Amygdala (tissue), 56 donors: ENCODE results near the gene FLCN.
"Not testable (repeated sequence)": the region's sequence is repeated elsewhere in the genome, so short reads cannot be mapped to it uniquely, and the experiment has no call there.

ENCODE experiments used
- DNase-seq, 56 donors: peaks; one replicate each; lab custom pipeline; 2025; lab: John Stamatoyannopoulos, UW

Gene FLCN, protein sequence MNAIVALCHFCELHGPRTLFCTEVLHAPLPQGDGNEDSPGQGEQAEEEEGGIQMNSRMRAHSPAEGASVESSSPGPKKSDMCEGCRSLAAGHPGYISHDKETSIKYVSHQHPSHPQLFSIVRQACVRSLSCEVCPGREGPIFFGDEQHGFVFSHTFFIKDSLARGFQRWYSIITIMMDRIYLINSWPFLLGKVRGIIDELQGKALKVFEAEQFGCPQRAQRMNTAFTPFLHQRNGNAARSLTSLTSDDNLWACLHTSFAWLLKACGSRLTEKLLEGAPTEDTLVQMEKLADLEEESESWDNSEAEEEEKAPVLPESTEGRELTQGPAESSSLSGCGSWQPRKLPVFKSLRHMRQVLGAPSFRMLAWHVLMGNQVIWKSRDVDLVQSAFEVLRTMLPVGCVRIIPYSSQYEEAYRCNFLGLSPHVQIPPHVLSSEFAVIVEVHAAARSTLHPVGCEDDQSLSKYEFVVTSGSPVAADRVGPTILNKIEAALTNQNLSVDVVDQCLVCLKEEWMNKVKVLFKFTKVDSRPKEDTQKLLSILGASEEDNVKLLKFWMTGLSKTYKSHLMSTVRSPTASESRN

DNA sequence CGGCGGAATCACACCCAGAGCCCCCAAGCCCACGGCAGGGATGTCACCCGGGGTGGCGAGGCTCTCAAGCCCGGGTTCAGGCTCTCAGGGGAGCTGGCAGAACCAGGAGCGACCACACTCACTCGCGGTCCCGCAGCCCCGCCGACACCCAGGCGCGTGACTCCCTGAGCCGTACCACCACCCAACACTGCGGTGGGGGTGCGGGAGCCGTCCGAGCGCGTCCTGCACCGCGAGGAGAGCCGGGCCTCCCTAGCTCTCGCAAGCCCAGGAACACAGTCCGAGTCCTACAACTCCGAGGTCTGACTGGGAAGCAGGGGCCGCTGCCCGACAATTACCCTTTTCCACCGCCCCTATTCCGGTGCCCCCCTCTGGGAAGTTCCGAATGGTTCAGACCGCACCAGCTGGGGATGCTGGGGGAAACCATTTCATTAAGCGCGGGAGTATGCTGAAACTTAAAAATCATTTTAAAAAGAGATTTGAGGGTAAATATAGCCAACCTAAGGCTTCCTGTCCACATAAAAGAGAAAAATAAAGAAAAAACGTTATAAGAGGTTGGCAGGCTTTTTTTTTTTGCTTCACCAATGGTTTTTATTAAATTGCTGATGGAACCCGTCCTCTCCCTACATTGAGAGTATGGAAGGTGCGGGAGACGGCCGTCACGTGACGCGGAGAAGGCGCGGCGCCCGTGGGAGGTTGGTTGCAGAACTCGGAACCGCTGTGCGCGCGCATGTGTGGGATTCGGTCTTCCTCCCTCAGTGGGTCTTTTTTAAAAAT lies at the start of gene FLCN:
TSS of gene FLCN (minus strand) at position 143 of the 774 bp plus-strand sequence. CDS start 9,031 bp downstream, outside the sequence.
- peak; percentile 44 to 95 (median 82) for DNase-seq

- no peak for DNase-seq
These were observed 49.0 kb upstream of the FLCN start for GRCh38 chr17:17285951-17286350.

GRCh38 chr17:17280613-17281549 lies 43.9 kb upstream of the FLCN start, which contains the start of gene COPS3:
TSS of gene COPS3 (minus strand) at chr17:17281246. CDS start at chr17:17281186, 60 bp downstream.
- DNase-seq = peak; percentile 73 to 99 (median 95)

- DNase-seq = no peak
These were observed 42.3 kb upstream of the FLCN start for GRCh38 chr17:17279316-17279715.

- DNase-seq = not testable (repeated sequence)
These were observed 40.5 kb upstream of the FLCN start for GRCh38 chr17:17277431-17277830.

- DNase-seq = no peak
These were observed 39.0 kb upstream of the FLCN start for GRCh38 chr17:17275971-17276370.

DNA sequence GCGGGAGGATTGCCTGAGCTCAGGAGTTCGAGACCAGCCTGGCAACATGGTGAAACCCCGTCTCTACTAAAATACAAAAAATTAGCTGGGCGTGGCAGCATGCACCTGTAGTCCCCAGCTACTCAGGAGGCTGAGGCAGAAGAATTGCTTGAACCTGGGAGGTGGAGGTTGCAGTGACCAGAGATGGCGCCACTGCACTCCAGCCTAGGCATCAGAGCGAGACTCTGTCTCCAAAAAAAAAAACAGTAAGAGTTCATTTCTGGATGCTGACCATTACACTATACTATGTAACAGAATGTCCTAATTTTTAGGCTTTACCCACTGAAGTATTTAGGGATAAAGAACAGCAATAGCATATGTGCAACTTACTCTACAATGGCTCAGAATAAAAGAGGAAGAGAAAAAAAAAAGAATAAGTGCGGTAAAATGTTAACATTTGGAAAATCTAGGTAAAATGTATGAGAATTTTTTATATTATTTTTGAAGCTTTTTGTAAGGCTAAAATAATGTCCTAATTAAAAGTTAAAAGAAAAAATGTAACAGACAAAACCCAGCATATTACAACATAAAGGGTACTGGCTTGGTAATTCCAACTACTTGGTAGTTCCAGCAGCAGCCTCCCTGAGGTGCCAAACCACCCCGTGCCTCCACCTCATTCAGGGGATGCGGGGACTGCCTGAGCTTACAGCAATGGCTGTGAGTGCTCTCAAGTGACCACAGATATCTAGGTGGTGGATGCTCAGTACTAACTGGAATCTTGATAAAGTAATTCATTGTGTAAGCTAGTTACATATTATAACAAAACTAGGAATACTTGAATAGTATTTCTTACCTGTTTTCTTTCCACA lies 33.2 kb upstream of the FLCN start:
- no peak for DNase-seq

DNA sequence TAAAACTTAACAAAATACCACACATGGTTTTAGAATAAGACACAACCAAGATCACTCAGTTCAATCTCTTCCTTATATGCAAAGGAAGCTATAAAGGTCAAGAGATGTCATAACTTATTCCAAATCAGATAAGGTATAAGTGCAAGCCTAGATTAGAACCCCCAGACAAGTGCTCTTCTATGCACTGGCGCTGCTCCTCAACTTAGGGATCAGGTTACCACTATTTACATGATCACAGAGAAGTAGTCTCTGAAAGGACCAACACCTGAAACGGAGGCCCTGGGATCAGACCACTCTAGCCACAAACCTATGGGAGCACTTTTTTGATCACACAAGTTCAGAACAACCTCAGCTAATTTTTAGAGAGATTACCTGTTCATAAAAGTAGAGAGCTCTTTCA lies 27.5 kb upstream of the FLCN start:
- no peak for DNase-seq

DNA sequence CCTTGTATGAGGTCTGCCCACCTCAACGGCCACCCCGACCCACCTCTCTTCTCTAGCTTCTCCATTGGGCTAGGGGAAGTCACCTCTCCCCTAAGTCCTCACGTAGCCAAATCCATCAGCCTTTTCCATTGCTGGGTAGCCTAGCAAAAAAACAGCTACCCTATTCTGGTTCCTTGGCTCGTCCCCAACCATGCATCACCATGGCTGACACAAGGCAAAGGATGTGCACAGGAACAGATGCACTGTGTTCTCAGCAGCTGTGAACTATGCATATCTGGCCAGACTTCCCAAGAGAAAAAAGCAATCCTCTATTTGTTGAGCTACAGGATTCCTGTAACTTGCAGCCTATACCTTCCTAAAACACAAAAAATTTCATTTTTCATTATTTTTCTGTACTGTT lies 22.0 kb upstream of the FLCN start:
- DNase-seq = peak in 30 of 56 donors; percentile 4 to 77 (median 37)

GRCh38 chr17:17258011-17258410 lies 21.0 kb upstream of the FLCN start:
- DNase-seq = no peak

GRCh38 chr17:17256316-17256715 lies 19.3 kb upstream of the FLCN start:
- DNase-seq = no peak

- not testable (repeated sequence) for DNase-seq
These were observed 18.7 kb upstream of the FLCN start for GRCh38 chr17:17255689-17256088.

DNA sequence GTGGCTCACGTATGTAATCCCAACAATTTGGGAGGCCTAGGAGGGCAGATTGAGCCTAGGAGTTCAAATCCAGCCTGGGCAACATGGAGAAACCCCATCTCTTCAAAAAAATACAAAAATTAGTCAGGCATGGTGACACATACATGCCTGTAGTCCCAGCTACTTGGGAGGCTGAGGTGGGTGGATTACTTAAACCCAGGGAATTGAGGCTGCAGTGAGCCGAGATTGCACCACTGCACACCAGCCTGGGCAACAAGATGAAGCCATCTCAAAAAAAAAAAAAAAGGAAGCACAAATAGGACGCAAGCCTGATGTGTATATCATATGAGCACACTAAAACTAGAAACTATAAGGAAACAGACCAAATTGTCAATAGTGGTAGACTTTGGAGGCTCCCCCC lies 17.1 kb upstream of the FLCN start:
- DNase-seq = no peak

DNA sequence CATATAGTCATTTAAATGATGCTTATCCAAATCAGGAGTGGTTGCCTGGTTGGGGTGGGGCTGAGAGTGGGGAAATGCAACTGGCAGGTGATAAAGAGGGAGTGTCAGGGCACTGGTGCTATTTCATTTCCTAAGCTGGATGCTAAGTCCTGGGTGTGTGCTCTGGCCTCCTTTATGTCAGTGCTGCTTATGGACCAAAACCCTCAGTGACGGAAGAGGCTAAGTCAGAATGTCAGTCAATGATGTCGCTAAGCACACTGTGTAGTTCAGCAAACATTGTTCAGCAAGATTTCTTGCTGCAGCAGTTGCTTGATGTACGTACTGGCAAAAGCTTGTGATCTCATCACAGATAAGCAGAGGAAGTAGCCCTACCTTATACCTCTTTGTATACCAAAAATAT lies 16.4 kb upstream of the FLCN start:
- no peak for DNase-seq

DNA sequence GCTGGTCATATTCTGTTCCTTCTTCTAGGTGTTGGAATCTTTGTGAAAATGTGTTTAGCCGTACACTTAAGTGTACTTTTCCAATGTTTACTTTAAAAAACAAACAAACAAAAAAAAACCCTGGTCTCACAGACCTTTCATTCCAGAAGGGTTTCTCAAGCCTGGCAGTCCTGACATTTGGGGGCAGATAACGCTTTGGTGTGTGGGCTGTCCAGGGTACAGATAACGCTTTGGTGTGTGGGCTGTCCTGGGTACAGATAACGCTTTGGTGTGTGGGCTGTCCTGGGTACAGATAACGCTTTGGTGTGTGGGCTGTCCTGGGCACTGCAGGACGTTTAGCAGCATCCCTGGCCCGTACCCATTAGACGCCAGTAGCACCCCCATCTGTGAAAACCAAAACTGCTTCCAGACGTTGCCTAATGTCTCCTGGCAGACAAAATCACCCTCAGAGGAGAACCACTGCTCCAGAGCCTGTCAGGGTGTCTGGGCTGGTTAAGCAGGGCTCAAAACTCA lies 15.2 kb upstream of the FLCN start:
- no peak for DNase-seq

DNA sequence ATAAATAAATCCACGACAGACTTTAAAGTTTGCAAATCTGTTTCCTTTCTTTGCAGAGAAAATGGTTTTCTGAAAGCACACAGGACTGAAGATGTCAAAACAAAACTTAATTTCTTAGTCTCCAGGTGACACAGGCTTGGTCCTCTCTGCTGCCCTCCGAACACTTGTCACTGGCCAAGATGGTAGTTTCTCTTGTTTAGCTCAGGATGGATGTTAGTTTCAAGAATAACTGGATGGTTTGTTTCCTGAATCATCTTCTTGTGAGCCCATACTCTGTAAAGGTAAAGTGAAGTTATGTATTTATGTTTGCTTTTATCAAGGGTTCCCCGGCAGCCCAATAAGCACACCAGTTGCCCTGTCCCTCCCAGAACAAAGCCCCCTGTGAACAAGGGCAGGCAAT lies 9.9 kb upstream of the FLCN start:
- no peak for DNase-seq

DNA sequence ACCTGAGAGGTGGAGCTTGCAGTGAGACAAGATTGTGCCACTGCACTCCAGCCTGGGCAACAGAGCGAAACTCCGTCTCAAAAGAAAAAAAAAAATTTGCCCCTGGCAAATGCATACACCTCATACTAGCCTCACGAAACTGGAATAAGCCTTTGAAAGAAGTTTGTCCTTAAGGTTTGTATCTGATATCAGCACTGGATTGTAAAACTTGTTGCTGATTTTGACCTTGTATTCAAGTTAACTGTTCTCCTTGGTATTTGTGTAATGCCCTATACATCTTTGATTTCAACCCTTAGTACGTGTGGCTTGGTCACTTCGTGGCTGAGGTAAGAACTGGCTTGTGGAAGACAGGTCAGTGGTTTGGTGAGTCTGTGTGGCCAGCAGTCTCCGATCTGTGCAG lies 6.2 kb upstream of the FLCN start:
- no peak for DNase-seq

DNA sequence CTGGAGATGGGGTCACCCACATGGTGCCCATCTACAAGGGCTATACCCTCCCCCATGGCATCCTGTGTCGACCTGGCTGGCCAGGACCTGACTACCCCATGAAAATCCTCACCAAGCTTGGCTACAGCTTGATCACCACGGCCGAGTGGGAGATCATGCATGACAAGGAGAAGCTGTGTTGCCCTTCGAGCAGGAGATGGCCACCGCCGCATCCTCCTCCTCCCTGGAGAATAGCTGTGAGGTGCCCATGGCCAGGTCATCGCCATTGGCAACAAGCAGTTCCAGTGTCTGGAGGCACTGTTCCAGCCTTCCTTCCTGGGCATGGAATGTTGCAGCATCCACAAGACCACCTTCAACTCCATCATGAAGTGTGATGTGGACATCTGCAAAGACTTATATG lies 5.3 kb upstream of the FLCN start:
- DNase-seq = no peak

DNA sequence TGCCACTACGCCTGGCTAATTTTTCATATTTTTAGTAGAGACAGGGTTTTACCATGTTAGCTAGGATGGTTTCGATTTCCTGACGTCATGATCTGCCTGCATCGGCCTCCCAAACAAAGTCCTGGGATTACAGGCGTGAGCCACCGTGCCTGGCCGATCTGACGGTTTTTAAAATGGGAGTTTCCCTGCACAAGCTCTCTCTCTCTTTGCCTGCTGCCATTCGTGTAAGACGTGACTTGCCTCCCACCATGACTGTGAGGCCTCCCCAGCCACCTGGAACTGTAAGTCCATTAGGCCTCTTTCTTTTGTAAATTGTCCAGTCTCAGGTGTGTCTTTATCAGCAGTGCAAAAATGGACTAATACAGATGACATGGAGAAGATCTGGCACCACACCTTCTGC lies 4.7 kb upstream of the FLCN start:
- DNase-seq = no peak
